ENCODE results near the gene TULP1.

TULP1 gene

GRCh38 chr6:35508027-35508426, 4.7 kb downstream of the TULP1 start:
- no peak for TF ChIP-seq CTCF (IDR thresholded peaks at IDR 0.05; ENCODE audit: low read depth, low read length)
- no peak for DNase-seq (ENCODE audit: low read depth, low spot score)
- no peak overlapping the region for H3K4me3 ChIP-seq (ENCODE audit: low read depth, low read length)
- in situ Hi-C loops (cut with HindIII; ENCODE audit: low sequenced_read_pairs): no loop called here

GRCh38 chr6:35507221-35507620, 5.5 kb downstream of the TULP1 start:
- TF ChIP-seq CTCF (IDR thresholded peaks at IDR 0.05; ENCODE audit: low read depth, low read length): no peak
- no peak overlapping the region for H3K4me3 ChIP-seq (ENCODE audit: low read depth, low read length)
- no peak for DNase-seq (ENCODE audit: low read depth, low spot score)
- in situ Hi-C loops (cut with HindIII; ENCODE audit: low sequenced_read_pairs): no loop called here

- no peak for DNase-seq (ENCODE audit: low read depth, low spot score)
- TF ChIP-seq CTCF (IDR thresholded peaks at IDR 0.05; ENCODE audit: low read depth, low read length): no peak
- H3K4me3 ChIP-seq (ENCODE audit: low read depth, low read length): no peak overlapping the region
- in situ Hi-C loops (cut with HindIII; ENCODE audit: low sequenced_read_pairs): no loop called here
Observed at GRCh38 chr6:35506536-35506935, 6.2 kb downstream of the TULP1 start.

- in situ Hi-C loops (cut with HindIII; ENCODE audit: low sequenced_read_pairs): no loop called here
- H3K4me3 ChIP-seq (ENCODE audit: low read depth, low read length): no peak overlapping the region
- TF ChIP-seq CTCF (IDR thresholded peaks at IDR 0.05; ENCODE audit: low read depth, low read length): no peak
- DNase-seq (ENCODE audit: low read depth, low spot score): no peak
Observed at GRCh38 chr6:35505999-35506412, 6.7 kb downstream of the TULP1 start.

- no peak for TF ChIP-seq CTCF (IDR thresholded peaks at IDR 0.05; ENCODE audit: low read depth, low read length)
- in situ Hi-C loops (cut with HindIII; ENCODE audit: low sequenced_read_pairs): no loop called here
Observed at GRCh38 chr6:35503534-35503933, 9.2 kb downstream of the TULP1 start.

GRCh38 chr6:35501784-35502183, 10.9 kb downstream of the TULP1 start:
- H3K4me3 ChIP-seq (ENCODE audit: low read depth, low read length): no peak overlapping the region
- DNase-seq (ENCODE audit: low read depth, low spot score): no peak
- TF ChIP-seq CTCF (IDR thresholded peaks at IDR 0.05; ENCODE audit: low read depth, low read length): no peak
- in situ Hi-C loops (cut with HindIII; ENCODE audit: low sequenced_read_pairs): no loop called here

More at GRCh38 chr6:35503534-35503933, 9.2 kb downstream of the TULP1 start:
- no peak overlapping the region for H3K4me3 ChIP-seq (ENCODE audit: low read depth, low read length)
- DNase-seq (ENCODE audit: low read depth, low spot score): no peak

GRCh38 chr6:35500782-35501181, 11.9 kb downstream of the TULP1 start:
- DNase-seq (ENCODE audit: low read depth, low spot score): no peak
- no peak for TF ChIP-seq CTCF (IDR thresholded peaks at IDR 0.05; ENCODE audit: low read depth, low read length)
- in situ Hi-C loops (cut with HindIII; ENCODE audit: low sequenced_read_pairs): no loop called here
- H3K4me3 ChIP-seq (ENCODE audit: low read depth, low read length): no peak overlapping the region

All from astrocyte of the spinal cord (primary cell).